Measurements from ENCODE around the gene RAPGEF4. TPM values are rescaled to one million over a fixed set of nuclear protein-coding genes. Genes with fewer than 3 reads are reported as not detected.

RAPGEF4 gene
- total RNA-seq, 1 experiment from 2014 or later: not detected

DNA sequence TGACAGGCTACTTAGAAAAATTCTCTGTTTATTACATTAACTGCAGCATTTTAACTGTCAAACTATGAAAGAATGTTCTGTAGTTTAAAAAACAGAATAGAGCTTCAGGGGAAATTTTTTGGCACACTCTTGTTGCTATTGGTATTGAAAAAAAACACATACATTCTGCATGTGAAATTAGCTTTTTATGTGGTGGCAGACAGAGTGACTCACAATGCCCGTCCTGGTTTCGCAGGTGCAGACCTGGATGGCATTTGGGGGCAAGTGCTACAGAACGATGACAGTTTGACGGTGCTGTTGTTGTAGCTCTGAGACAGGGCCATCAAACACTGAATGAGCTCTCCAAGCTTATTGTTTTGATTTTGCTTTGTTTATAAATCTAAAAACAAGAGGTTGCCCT lies 235.0 kb downstream of the RAPGEF4 start:
- Histone ChIP-seq H3K79me2 (ENCODE audit: low read depth) (no peaks in the 10 kb centered on the region), H3K4me2 (no peak overlapping the region), H3K9me2 (ENCODE audit: insufficient read depth) (no peaks in the 10 kb centered on the region), H3K9me3 (ENCODE audit: insufficient read depth, low read depth) (no peaks in the 10 kb centered on the region), H2AFZ (no peak overlapping the region), H4K20me1 (ENCODE audit: insufficient read depth) (no peaks in the 10 kb centered on the region), H3K27ac (no peak overlapping the region), H3K4me1 (replicated peaks; ENCODE audit: insufficient read depth) (peaks cover 17% of the 10 kb centered on the region), H3F3A (ENCODE audit: insufficient read depth, low read depth) (no peaks in the 10 kb centered on the region), H3K36me3 (ENCODE audit: low read depth) (no peaks in the 10 kb centered on the region), H3K4me3 (no peak overlapping the region), H3K27me3 (ENCODE audit: insufficient read depth, low read depth) (no peaks in the 10 kb centered on the region)
- POLR2A ChIA-PET (ENCODE audit: unreplicated experiment): interaction anchor here (0.6 kb wide), 1 partner anchor 14 kb away, joined by 3 read pairs; no protein-coding TSS in a partner anchor
- CTCF ChIA-PET: interaction anchor here (0.6 to 1.0 kb wide), 4 partner anchors 36 to 427 kb away, joined by 3 to 8 read pairs (median 4); no protein-coding TSS in a partner anchor
- TF ChIP-seq CTCF (conservative IDR thresholded peaks at IDR 0.05) (no peak), EZH2 (IDR thresholded peaks at IDR 0.05; ENCODE audit: low read depth) (no peak)
- intact Hi-C loops (cut with micrococcal nuclease; ENCODE audit: unreplicated experiment): loop anchor here (10.0 kb wide), 1 partner anchor 104 kb away; the partner anchor contains the start of gene MAP3K20
- DNase-seq: peak in 1 of 2 experiments; percentile 52
- no TSS peak for BruUV-seq (replicated peaks)

DNA sequence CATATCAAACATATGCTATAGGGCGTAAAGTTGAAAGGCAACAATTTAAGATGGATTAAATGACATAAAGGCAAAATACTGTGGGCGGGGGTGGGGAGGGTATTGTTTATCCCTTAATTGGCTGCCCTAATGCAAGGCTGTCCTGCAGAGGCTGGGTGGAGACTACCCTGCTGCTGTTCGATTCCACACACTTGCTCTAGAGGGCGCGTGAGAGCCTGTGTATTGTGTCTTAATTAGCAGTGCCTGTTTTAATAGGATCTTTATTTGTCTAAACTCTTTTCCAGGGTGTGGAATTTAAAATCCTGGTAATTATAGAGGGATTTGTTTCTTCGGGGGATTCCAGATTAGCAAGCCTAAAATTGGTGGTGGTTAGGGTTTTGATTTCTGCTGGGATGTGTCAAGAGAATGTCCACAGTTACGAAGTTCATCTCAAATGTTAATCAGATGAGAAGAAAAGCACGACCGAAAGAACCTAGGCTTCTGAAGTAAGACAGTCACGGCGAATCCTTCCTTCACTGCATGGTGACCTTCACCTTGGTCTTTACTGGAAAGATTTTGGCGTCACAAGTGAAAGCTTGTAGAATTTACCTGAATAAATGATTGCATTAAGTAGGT lies 236.5 kb downstream of the RAPGEF4 start:
- ChIA-PET POLR2A (ENCODE audit: unreplicated experiment) (no interaction called here), CTCF (interaction anchor here (0.8 to 1.0 kb wide), 2 partner anchors 50 to 55 kb away, joined by 4 read pairs; no protein-coding TSS in a partner anchor)
- BruUV-seq (replicated peaks): no TSS peak
- peak; percentile 66 to 69 for DNase-seq
- TF ChIP-seq CTCF (conservative IDR thresholded peaks at IDR 0.05) (peak; percentile 99), EZH2 (IDR thresholded peaks at IDR 0.05; ENCODE audit: low read depth) (no peak)
- Histone ChIP-seq H3F3A (ENCODE audit: insufficient read depth, low read depth) (no peaks in the 10 kb centered on the region), H3K4me1 (replicated peaks; ENCODE audit: insufficient read depth) (peaks cover 30% of the 10 kb centered on the region), H3K9me2 (ENCODE audit: insufficient read depth) (no peaks in the 10 kb centered on the region), H3K4me2 (no peak overlapping the region), H2AFZ (no peak overlapping the region), H3K4me3 (no peak overlapping the region), H3K9me3 (ENCODE audit: insufficient read depth, low read depth) (no peaks in the 10 kb centered on the region), H3K36me3 (ENCODE audit: low read depth) (no peaks in the 10 kb centered on the region), H4K20me1 (ENCODE audit: insufficient read depth) (no peaks in the 10 kb centered on the region), H3K27me3 (ENCODE audit: insufficient read depth, low read depth) (no peaks in the 10 kb centered on the region), H3K79me2 (ENCODE audit: low read depth) (no peaks in the 10 kb centered on the region), H3K27ac (no peak overlapping the region)
- intact Hi-C loops (cut with micrococcal nuclease; ENCODE audit: unreplicated experiment): loop anchor here (1.0 to 10.0 kb wide), 5 partner anchors 40 to 238 kb away; partner anchors contain the start of gene MAP3K20

DNA sequence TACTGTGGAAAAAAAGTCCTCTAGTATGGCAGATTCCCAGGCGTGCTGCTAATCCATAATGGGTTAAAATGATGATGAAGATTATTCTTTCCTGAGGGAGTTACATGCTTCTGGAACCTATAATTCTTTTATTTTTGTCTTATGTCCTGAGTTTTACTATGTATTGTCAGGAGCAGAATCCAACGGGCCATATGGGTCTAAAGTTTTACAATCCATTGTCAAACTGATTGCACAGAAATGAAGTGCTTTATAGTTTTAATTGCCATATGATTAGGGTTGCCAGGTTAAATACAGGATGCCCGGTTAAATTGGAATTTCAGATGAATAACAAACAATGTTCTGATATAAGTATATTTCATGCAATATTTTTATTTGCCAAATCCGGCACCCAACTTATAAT lies 239.1 kb downstream of the RAPGEF4 start:
- POLR2A ChIA-PET (ENCODE audit: unreplicated experiment): no interaction called here
- Histone ChIP-seq H3K4me2 (no peak overlapping the region), H3K4me3 (no peak overlapping the region), H3F3A (ENCODE audit: insufficient read depth, low read depth) (no peaks in the 10 kb centered on the region), H3K36me3 (ENCODE audit: low read depth) (no peaks in the 10 kb centered on the region), H3K4me1 (replicated peaks; ENCODE audit: insufficient read depth) (peaks cover 16% of the 10 kb centered on the region), H3K9me3 (ENCODE audit: insufficient read depth, low read depth) (no peaks in the 10 kb centered on the region), H3K27me3 (ENCODE audit: insufficient read depth, low read depth) (no peaks in the 10 kb centered on the region), H4K20me1 (ENCODE audit: insufficient read depth) (no peaks in the 10 kb centered on the region), H2AFZ (no peak overlapping the region), H3K79me2 (ENCODE audit: low read depth) (no peaks in the 10 kb centered on the region), H3K9me2 (ENCODE audit: insufficient read depth) (no peaks in the 10 kb centered on the region), H3K27ac (no peak overlapping the region)
- no peak for DNase-seq
- CTCF ChIA-PET: no interaction called here
- intact Hi-C loops (cut with micrococcal nuclease; ENCODE audit: unreplicated experiment): loop anchor here (10.0 kb wide), 1 partner anchor 100 kb away; the partner anchor contains the start of gene MAP3K20
- TF ChIP-seq CTCF (conservative IDR thresholded peaks at IDR 0.05) (no peak), EZH2 (IDR thresholded peaks at IDR 0.05; ENCODE audit: low read depth) (no peak)
- no TSS peak for BruUV-seq (replicated peaks)
